ENCODE measurements around the gene SLCO2B1.

SLCO2B1 gene

DNA sequence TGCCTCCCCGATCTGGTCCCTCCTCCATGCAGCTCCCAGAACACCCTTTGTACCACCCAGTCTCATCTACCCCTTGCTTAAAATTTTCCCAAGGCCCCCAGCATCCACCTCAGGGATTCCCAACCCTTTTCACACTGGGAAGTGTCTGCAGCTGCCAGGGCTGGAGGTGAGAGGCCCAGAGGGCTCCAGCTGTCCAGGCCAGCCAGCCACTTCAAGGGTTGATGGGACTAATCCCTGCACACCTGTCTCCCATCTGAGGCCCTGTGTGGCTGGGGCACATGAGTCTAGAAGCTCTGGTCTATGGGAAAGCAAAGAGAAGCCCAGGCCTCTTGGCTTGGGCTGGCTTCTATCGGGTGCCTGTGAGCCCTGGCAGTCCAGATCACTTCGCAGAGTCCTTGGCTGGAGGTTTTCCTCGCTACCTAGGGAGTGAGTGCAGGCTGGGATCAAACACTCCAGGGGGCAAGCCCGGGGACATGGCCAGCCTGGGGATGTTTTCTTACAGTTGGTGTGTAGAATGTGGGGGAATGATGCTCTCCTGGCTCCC, 48.6 kb downstream of the SLCO2B1 start:
- Mint-ChIP-seq H3K4me3 (no peak overlapping the region), H3K27ac (no peak overlapping the region), H3K9me3 (no peaks in the 10 kb centered on the region), H3K4me1 (ENCODE audit: low read depth) (no peaks in the 10 kb centered on the region), H3K36me3 (ENCODE audit: low read depth) (no peaks in the 10 kb centered on the region), H3K27me3 (ENCODE audit: low read depth) (peaks cover 4% of the 10 kb centered on the region)
- DNase-seq (ENCODE audit: low spot score): no peak

DNA sequence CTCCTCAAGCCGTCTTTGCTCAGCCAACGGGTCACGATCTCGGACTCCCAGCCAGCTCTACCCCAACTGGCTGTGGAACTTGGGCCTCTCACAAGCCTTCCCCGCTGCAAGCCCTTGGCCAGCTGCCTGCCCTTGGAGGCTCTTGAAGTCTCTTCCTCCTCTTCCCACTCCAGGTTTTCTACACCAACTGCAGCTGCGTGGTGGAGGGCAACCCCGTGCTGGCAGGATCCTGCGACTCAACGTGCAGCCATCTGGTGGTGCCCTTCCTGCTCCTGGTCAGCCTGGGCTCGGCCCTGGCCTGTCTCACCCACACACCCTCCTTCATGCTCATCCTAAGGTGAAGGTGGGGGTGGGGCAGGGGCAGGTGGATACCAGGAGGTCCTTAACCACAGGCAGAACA, 49.1 kb downstream of the SLCO2B1 start:
- peaks cover 4% of the 10 kb centered on the region for H3K27me3 Mint-ChIP-seq (ENCODE audit: low read depth)
- H3K4me3 Mint-ChIP-seq: no peak overlapping the region
- no peaks in the 10 kb centered on the region for H3K4me1 Mint-ChIP-seq (ENCODE audit: low read depth)
- no peaks in the 10 kb centered on the region for H3K9me3 Mint-ChIP-seq
- H3K27ac Mint-ChIP-seq: no peak overlapping the region
- DNase-seq (ENCODE audit: low spot score): no peak
- H3K36me3 Mint-ChIP-seq (ENCODE audit: low read depth): no peaks in the 10 kb centered on the region

DNA sequence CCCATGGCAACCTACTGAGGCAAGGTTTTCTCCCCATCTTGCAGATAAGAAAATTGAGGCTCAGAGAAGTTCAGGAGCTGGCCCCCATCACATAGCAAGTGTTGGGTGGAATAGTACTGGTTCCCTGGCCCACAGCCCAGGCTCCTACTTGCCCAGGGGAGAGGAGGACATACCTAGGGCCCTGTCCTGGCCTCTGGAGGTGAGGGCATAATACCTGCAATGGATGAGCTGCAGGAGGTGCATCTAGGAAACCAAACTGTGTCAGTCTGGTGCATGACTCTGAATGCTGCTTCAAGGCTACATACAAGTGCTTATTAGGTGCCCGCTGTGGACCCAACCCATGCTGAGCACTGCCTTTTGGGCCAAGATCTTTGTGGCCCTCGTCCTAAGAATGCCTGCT, 49.6 kb downstream of the SLCO2B1 start:
- no peak for DNase-seq (ENCODE audit: low spot score)
- H3K36me3 Mint-ChIP-seq (ENCODE audit: low read depth): no peaks in the 10 kb centered on the region
- H3K27me3 Mint-ChIP-seq (ENCODE audit: low read depth): peaks cover 4% of the 10 kb centered on the region
- H3K9me3 Mint-ChIP-seq: no peaks in the 10 kb centered on the region
- H3K27ac Mint-ChIP-seq: no peak overlapping the region
- no peak overlapping the region for H3K4me3 Mint-ChIP-seq
- H3K4me1 Mint-ChIP-seq (ENCODE audit: low read depth): no peaks in the 10 kb centered on the region

DNA sequence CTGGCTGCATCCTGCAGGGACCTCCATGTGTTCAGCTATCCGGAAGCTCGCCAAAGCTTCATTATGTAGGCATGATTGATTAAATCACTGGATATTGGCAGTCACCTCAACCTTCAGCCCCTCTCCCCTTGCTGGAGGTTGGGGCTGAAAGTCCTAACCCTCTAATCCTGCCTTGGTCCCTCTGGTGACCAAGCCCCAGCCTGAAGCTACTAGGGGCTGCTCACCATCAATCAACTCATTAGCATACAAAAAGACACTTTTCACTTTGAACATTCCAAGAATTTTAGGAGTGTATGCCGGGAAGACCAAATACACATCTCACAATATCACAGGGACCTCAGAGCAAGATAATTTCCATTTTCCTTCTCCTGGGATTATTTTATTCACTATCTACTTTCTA, 50.9 kb downstream of the SLCO2B1 start:
- Mint-ChIP-seq H3K27ac (no peak overlapping the region), H3K4me3 (no peak overlapping the region), H3K27me3 (ENCODE audit: low read depth) (peaks cover 4% of the 10 kb centered on the region), H3K4me1 (ENCODE audit: low read depth) (no peaks in the 10 kb centered on the region), H3K9me3 (no peaks in the 10 kb centered on the region), H3K36me3 (ENCODE audit: low read depth) (no peaks in the 10 kb centered on the region)
- DNase-seq (ENCODE audit: low spot score): no peak

DNA sequence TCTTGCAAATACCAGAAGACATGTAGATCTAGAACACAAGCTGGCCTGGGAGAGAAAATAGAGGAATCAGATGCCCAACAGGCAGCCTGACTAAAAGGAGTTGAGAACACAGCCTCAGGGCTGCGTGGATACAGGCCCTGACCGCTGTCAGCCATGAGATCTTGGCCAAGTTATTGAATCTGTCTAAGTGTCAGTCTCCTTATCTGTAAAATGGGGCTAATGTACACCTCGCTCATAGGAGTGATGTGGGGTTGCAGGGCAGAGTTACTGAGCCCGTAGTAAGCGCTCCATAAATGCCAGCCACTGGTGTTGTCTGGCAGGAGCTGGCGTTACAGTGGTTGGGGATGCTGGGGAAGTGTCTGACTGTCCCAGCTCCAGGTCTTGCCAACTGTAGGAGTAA, 51.3 kb downstream of the SLCO2B1 start:
- H3K4me3 Mint-ChIP-seq: no peak overlapping the region
- DNase-seq (ENCODE audit: low spot score): no peak
- H3K27ac Mint-ChIP-seq: no peak overlapping the region
- H3K36me3 Mint-ChIP-seq (ENCODE audit: low read depth): no peaks in the 10 kb centered on the region
- H3K4me1 Mint-ChIP-seq (ENCODE audit: low read depth): no peaks in the 10 kb centered on the region
- H3K9me3 Mint-ChIP-seq: no peaks in the 10 kb centered on the region
- H3K27me3 Mint-ChIP-seq (ENCODE audit: low read depth): peaks cover 3% of the 10 kb centered on the region

DNA sequence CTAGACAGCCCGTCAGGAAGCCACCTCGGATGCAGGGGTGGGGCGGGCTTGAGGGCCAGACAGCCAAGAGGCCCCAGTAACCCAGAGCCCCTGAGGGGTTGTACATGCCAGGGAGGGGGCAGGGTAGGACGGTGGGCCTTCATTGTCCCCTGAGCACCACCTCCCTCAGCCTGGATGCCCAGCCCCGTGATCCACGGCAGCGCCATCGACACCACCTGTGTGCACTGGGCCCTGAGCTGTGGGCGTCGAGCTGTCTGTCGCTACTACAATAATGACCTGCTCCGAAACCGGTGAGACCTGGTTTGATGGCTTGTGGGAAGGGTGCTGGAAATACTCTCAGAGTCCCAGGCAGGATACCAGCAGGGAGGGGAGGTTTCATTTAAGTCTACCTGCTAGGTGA, 52.2 kb downstream of the SLCO2B1 start:
- H3K27me3 Mint-ChIP-seq (ENCODE audit: low read depth): peaks cover 5% of the 10 kb centered on the region
- H3K27ac Mint-ChIP-seq: no peak overlapping the region
- DNase-seq (ENCODE audit: low spot score): no peak
- H3K4me3 Mint-ChIP-seq: no peak overlapping the region
- no peaks in the 10 kb centered on the region for H3K9me3 Mint-ChIP-seq
- no peaks in the 10 kb centered on the region for H3K4me1 Mint-ChIP-seq (ENCODE audit: low read depth)
- no peaks in the 10 kb centered on the region for H3K36me3 Mint-ChIP-seq (ENCODE audit: low read depth)

DNA sequence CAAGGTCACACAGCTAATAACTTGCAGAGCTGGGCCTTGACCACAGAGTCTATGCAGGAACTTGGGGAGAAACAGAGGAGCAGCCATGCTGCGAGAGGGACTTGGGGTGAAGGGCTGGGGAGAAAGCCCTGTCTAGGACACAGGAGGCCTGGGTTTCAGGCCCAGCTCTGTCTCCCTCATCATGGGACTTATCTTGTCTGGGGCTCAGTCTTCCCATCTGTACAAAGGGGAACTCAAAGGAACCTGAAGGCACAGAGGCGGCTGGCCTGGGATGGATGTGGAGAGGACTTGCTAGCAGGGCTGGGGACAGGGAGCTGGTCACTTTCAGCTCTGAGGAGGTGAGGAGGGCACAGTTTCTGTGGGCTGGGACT, 52.7 kb downstream of the SLCO2B1 start:
- no peaks in the 10 kb centered on the region for H3K9me3 Mint-ChIP-seq
- H3K36me3 Mint-ChIP-seq (ENCODE audit: low read depth): no peaks in the 10 kb centered on the region
- peaks cover 5% of the 10 kb centered on the region for H3K27me3 Mint-ChIP-seq (ENCODE audit: low read depth)
- H3K4me3 Mint-ChIP-seq: no peak overlapping the region
- no peak overlapping the region for H3K27ac Mint-ChIP-seq
- H3K4me1 Mint-ChIP-seq (ENCODE audit: low read depth): no peaks in the 10 kb centered on the region
- no peak for DNase-seq (ENCODE audit: low spot score)

DNA sequence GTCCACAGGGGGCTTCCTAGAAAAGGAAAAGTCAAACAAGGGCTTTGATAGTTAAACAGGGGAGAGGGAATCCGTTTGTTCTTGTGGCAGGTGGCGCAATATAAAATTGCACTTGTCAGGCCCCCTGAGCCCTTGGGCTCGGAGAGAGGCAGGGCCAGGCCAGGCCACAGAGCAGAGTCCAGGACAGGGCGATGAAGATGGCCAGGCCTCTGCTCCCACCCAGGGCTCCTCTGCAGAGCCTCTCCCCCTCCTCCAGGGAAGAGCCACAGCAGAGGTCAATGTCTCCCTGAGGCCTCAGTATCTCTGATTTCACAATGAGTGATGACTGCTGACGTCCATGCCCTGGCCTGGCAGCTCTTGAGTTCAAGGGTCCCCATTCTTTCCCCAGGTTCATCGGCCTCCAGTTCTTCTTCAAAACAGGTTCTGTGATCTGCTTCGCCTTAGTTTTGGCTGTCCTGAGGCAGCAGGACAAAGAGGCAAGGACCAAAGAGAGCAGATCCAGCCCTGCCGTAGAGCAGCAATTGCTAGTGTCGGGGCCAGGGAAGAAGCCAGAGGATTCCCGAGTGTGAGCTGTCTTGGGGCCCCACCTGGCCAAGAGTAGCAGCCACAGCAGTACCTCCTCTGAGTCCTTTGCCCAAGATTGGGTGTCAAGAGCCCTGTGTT, 53.2 kb downstream of the SLCO2B1 start:
- no peaks in the 10 kb centered on the region for H3K9me3 Mint-ChIP-seq
- H3K4me3 Mint-ChIP-seq: no peak overlapping the region
- H3K27ac Mint-ChIP-seq: no peak overlapping the region
- DNase-seq (ENCODE audit: low spot score): no peak
- H3K36me3 Mint-ChIP-seq (ENCODE audit: low read depth): no peaks in the 10 kb centered on the region
- peaks cover 5% of the 10 kb centered on the region for H3K27me3 Mint-ChIP-seq (ENCODE audit: low read depth)
- H3K4me1 Mint-ChIP-seq (ENCODE audit: low read depth): no peaks in the 10 kb centered on the region

DNA sequence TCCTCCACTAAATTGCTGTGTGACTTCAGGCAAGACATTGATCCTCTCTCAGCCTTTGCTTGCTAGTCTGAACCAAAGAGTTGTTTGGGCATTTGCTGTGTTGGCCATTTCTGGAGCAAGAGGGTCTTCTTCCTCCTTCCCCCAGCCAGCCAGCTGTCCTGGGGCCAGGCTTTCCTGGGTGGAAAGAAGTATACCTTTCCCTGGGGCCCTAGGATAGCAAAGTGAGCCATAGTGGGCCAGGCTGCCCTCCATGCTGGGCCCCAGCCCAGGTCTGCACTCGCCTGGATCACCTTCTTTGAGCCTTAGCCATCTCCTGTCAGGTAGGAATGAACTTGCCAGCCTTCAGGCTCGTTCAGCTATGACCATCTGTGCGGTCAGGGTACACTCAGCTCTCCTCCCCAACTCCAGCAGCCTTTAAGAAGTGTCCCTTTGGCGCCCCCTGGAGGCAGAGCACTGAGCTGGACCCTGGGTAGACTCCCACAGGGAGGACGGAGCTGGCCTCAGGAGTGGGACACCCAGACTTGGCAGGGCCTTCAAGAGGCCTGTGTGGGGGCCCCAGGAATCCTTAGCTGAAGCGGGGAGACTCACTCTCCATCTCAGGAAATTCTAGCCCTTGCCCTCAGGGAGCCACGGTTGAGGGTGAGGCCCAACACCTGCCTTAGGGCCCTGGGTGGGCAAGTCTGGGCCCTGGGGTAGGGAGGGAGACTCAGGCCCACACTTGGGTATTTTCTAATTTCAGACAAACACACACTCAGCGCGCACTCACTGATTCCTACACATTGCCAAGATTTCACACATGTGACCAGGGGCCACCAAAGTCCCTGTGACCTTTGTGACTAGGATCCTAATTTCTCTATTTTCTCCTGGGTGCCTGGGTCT, 54.0 kb downstream of the SLCO2B1 start:
- H3K4me1 Mint-ChIP-seq (ENCODE audit: low read depth): no peaks in the 10 kb centered on the region
- no peaks in the 10 kb centered on the region for H3K9me3 Mint-ChIP-seq
- H3K4me3 Mint-ChIP-seq: no peak overlapping the region
- DNase-seq (ENCODE audit: low spot score): peak; percentile 70
- no peak overlapping the region for H3K27ac Mint-ChIP-seq
- H3K36me3 Mint-ChIP-seq (ENCODE audit: low read depth): no peaks in the 10 kb centered on the region
- peaks cover 5% of the 10 kb centered on the region for H3K27me3 Mint-ChIP-seq (ENCODE audit: low read depth)

DNA sequence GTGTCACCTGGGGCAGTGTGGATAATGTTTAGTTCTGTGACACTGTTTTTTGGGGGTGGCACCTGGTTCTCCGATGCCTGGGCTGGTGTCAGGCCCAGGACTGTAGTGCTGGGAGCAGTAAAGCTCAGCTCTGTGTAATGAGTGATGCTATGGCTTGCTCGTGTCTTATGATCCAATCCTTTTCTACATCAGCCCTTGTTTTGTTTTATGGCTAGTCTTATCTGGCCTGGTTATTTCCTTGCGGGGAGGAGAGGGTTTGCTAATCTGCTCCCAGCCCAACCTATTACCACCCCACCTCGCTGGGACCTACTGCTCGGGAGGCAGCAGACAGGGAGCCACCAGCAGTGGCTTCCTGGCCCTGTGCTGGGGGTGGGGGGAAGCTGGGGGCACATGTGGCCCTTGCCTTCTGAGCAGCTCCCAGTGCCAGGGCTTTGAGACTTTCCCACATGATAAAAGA, 54.7 kb downstream of the SLCO2B1 start:
- DNase-seq (ENCODE audit: low spot score): no peak
- H3K27ac Mint-ChIP-seq: no peak overlapping the region

DNA sequence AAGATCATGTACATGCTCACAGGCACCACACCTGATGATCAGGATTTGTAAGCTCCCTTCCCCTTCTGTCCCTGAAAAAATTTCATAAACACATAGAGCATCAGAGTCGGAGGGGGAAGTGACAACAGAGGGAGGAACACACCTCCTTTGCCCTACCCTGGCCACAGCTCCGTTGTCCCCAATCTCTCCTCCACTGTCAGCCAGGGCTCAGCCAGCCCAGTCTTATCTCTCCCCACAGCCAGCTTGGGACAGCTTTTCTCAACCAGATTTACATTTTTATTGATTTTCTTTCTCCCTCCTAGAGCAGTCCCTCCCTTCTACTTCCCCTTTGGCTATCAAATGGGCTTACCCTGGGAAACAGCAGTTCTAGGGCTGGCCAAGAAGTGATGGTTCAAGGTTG, 57.5 kb downstream of the SLCO2B1 start:
- H3K27ac Mint-ChIP-seq: no peak overlapping the region
- DNase-seq (ENCODE audit: low spot score): no peak
- no peaks in the 10 kb centered on the region for H3K4me1 Mint-ChIP-seq (ENCODE audit: low read depth)
- no peaks in the 10 kb centered on the region for H3K9me3 Mint-ChIP-seq
- H3K36me3 Mint-ChIP-seq (ENCODE audit: low read depth): no peaks in the 10 kb centered on the region
- H3K4me3 Mint-ChIP-seq: no peak overlapping the region
- H3K27me3 Mint-ChIP-seq (ENCODE audit: low read depth): peaks cover 3% of the 10 kb centered on the region

More for the DNA sequence above, 54.7 kb downstream of the SLCO2B1 start:
- Mint-ChIP-seq H3K4me3 (no peak overlapping the region), H3K36me3 (ENCODE audit: low read depth) (no peaks in the 10 kb centered on the region), H3K4me1 (ENCODE audit: low read depth) (no peaks in the 10 kb centered on the region), H3K9me3 (no peaks in the 10 kb centered on the region), H3K27me3 (ENCODE audit: low read depth) (peaks cover 3% of the 10 kb centered on the region)

DNA sequence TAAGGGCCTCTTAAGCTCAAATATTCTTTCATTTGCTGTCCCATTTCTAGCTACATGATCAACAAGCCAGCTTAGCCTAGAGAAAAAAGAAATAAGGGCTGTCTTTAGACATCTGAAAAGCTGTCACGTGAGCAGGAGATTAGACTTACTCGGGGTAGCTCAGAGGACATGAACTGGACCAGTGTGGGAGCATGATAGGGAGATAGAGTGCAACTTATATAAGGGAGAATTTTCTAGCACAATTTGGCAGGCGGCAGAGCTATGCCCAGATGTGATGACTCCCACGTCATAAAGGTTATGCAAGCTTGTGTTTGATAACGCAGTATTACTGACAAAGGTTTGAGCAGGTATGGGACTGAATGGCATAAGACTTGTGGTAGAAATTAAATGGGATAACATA, 61.5 kb downstream of the SLCO2B1 start:
- no peak for DNase-seq (ENCODE audit: low spot score)
- Mint-ChIP-seq H3K9me3 (no peaks in the 10 kb centered on the region), H3K36me3 (ENCODE audit: low read depth) (no peaks in the 10 kb centered on the region), H3K27ac (no peak overlapping the region), H3K27me3 (ENCODE audit: low read depth) (peaks cover 2% of the 10 kb centered on the region), H3K4me1 (ENCODE audit: low read depth) (no peaks in the 10 kb centered on the region), H3K4me3 (no peak overlapping the region)

DNA sequence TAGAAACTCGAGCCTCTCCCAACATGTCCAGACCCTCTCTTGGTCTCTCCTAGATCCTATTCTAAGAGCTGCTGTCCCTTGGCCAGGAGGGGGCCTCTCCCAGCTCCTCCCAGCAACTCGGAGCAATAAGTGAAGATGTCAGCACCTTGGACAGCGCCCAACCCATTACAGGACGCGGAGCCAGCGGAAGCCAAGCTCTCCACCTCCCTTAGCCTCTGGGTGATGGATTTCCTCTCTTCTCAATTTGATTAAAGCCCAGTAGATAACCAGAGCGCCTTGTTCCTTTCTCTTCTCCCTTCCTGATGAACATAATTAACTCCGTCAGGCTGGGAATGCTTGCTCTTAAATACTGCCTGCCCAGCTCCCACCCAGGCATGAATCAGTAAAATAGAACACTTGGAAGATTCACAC, 63.5 kb downstream of the SLCO2B1 start:
- no peaks in the 10 kb centered on the region for H3K36me3 Mint-ChIP-seq (ENCODE audit: low read depth)
- no peak overlapping the region for H3K27ac Mint-ChIP-seq
- DNase-seq (ENCODE audit: low spot score): peak; percentile 71
- H3K4me3 Mint-ChIP-seq: no peak overlapping the region
- H3K9me3 Mint-ChIP-seq: no peaks in the 10 kb centered on the region
- no peaks in the 10 kb centered on the region for H3K4me1 Mint-ChIP-seq (ENCODE audit: low read depth)
- H3K27me3 Mint-ChIP-seq (ENCODE audit: low read depth): peaks cover 2% of the 10 kb centered on the region

DNA sequence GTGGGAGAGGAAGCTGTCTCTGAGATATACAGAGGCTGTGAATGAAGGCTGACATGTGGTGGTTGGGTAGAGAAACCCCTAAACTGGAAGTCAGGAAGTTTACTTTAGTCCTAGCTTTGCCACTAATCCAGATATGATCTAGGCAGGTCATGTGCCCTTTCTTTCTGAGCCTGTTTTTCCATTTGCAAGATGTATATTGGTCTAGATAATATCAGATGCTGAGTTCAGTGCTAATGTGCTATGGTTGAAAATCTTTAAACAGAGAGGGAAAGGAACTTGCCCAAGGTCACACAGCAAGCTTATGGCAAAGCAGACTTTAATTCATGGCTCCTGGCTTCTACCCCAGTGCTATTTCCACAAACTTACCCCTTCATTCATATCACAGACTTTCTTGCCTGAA, 63.9 kb downstream of the SLCO2B1 start:
- Mint-ChIP-seq H3K9me3 (no peaks in the 10 kb centered on the region), H3K4me1 (ENCODE audit: low read depth) (no peaks in the 10 kb centered on the region), H3K27me3 (ENCODE audit: low read depth) (peaks cover 2% of the 10 kb centered on the region), H3K27ac (no peak overlapping the region), H3K4me3 (no peak overlapping the region), H3K36me3 (ENCODE audit: low read depth) (no peaks in the 10 kb centered on the region)
- no peak for DNase-seq (ENCODE audit: low spot score)
